HFF-Myc (cell line): ENCODE measurements around the gene TMEM163.

Source experiments
- DNase-seq: peaks from one replicate; pipeline ENCODE4 v3.0.0-alpha.2; 2011; ENCODE audit warnings: low read depth; ENCODE audit errors: extremely low read depth
- H3K4me3 ChIP-seq: replicated peaks from 2 replicates; pipeline ENCODE4 v1.5.1; 2011; ENCODE audit warnings: low read depth, mild to moderate bottlenecking, control low read depth, low read length
- CTCF ChIP-seq: IDR thresholded peaks from 2 replicates; pipeline ENCODE4 v1.5.1; 2012; ENCODE audit warnings: mild to moderate bottlenecking, low read depth, low read length, control low read depth; ENCODE audit errors: missing control alignments

TMEM163 gene

GRCh38 chr2:134677856-134678756 is 40.7 kb downstream of the TMEM163 start:
- no peak for DNase-seq
- H3K4me3 ChIP-seq = no peak overlapping the region
- no peak for TF ChIP-seq CTCF

- DNase-seq = no peak
- TF ChIP-seq CTCF = no peak
- no peak overlapping the region for H3K4me3 ChIP-seq
Measured at GRCh38 chr2:134676960-134677359, 41.8 kb downstream of the TMEM163 start.

- DNase-seq = no peak
- TF ChIP-seq CTCF = no peak
- no peak overlapping the region for H3K4me3 ChIP-seq
Measured at GRCh38 chr2:134675314-134675713, 43.5 kb downstream of the TMEM163 start.

GRCh38 chr2:134674687-134675086 is 44.1 kb downstream of the TMEM163 start:
- DNase-seq = no peak
- no peak for TF ChIP-seq CTCF
- no peak overlapping the region for H3K4me3 ChIP-seq

GRCh38 chr2:134671513-134671912 is 47.3 kb downstream of the TMEM163 start:
- TF ChIP-seq CTCF = no peak
- H3K4me3 ChIP-seq = no peak overlapping the region
- no peak for DNase-seq

- H3K4me3 ChIP-seq = no peak overlapping the region
- no peak for DNase-seq
- TF ChIP-seq CTCF = no peak
Measured at GRCh38 chr2:134670955-134671354, 47.8 kb downstream of the TMEM163 start.
